Measurements from ENCODE around the gene CFL2.

Gene CFL2

GRCh38 chr14:34723867-34724266 is 9.5 kb upstream of the CFL2 start:
- Histone ChIP-seq H2AK5ac (ENCODE audit: low read length) (no peak overlapping the region), H3K4me2 (ENCODE audit: low read length) (no peak overlapping the region), H3K23ac (ENCODE audit: low read length) (no peak overlapping the region), H3K18ac (ENCODE audit: low read length) (no peak overlapping the region), H3K27ac (ENCODE audit: low read depth, low read length) (no peak overlapping the region), H3K79me2 (ENCODE audit: control insufficient read depth, insufficient read depth, low read length) (no peaks in the 10 kb centered on the region), H2BK5ac (ENCODE audit: low read length) (no peak overlapping the region), H4K8ac (ENCODE audit: low read depth, low read length) (no peak overlapping the region), H3K56ac (ENCODE audit: low read length) (no peak overlapping the region), H3K79me1 (ENCODE audit: low read length) (no peaks in the 10 kb centered on the region), H3K4me3 (ENCODE audit: low read length) (no peak overlapping the region), H3K36me3 (ENCODE audit: control insufficient read depth, insufficient read depth, low read length) (no peaks in the 10 kb centered on the region), H2BK120ac (ENCODE audit: low read depth, low read length) (no peak overlapping the region), H3K4me1 (ENCODE audit: control insufficient read depth, low read depth, low read length) (no peaks in the 10 kb centered on the region), H3K4ac (ENCODE audit: low read depth, low read length) (no peak overlapping the region), H4K5ac (ENCODE audit: low read length) (no peak overlapping the region), H2BK15ac (replicated peaks; ENCODE audit: low read depth) (no peak overlapping the region), H3K9ac (ENCODE audit: low read length) (no peak overlapping the region), H3K27me3 (ENCODE audit: insufficient read depth, low read length, poor library complexity) (no peaks in the 10 kb centered on the region)
- no CpG with 5 or more reads among the region's 3 CpGs for WGBS (ENCODE audit: extremely low coverage, insufficient coverage, low lambda C conversion rate)
- DNase-seq = no peak

GRCh38 chr14:34722723-34723545 is 8.5 kb upstream of the CFL2 start:
- no peaks in the 10 kb centered on the region for H3K27me3 ChIP-seq (ENCODE audit: insufficient read depth, low read length, poor library complexity)
- no peak overlapping the region for H2AK5ac ChIP-seq (ENCODE audit: low read length)
- no CpG with 5 or more reads among the region's 10 CpGs for WGBS (ENCODE audit: extremely low coverage, insufficient coverage, low lambda C conversion rate)
- no peak overlapping the region for H3K4me2 ChIP-seq (ENCODE audit: low read length)
- no peak overlapping the region for H4K5ac ChIP-seq (ENCODE audit: low read length)
- no peaks in the 10 kb centered on the region for H3K4me1 ChIP-seq (ENCODE audit: control insufficient read depth, low read depth, low read length)
- no peak overlapping the region for H3K4ac ChIP-seq (ENCODE audit: low read depth, low read length)
- no peak overlapping the region for H3K18ac ChIP-seq (ENCODE audit: low read length)
- H2BK5ac ChIP-seq (ENCODE audit: low read length) = no peak overlapping the region
- no peak overlapping the region for H4K8ac ChIP-seq (ENCODE audit: low read depth, low read length)
- H3K79me2 ChIP-seq (ENCODE audit: control insufficient read depth, insufficient read depth, low read length) = no peaks in the 10 kb centered on the region
- no peaks in the 10 kb centered on the region for H3K36me3 ChIP-seq (ENCODE audit: control insufficient read depth, insufficient read depth, low read length)
- no peak overlapping the region for H2BK120ac ChIP-seq (ENCODE audit: low read depth, low read length)
- H3K4me3 ChIP-seq (ENCODE audit: low read length) = no peak overlapping the region
- no peak overlapping the region for H3K56ac ChIP-seq (ENCODE audit: low read length)
- no peak overlapping the region for H3K9ac ChIP-seq (ENCODE audit: low read length)
- H3K27ac ChIP-seq (ENCODE audit: low read depth, low read length) = no peak overlapping the region
- no peak overlapping the region for H3K23ac ChIP-seq (ENCODE audit: low read length)
- DNase-seq = peak; percentile 62
- H3K79me1 ChIP-seq (ENCODE audit: low read length) = no peaks in the 10 kb centered on the region
- no peak overlapping the region for H2BK15ac ChIP-seq (replicated peaks; ENCODE audit: low read depth)

- no CpG with 5 or more reads among the region's 2 CpGs for WGBS (ENCODE audit: extremely low coverage, insufficient coverage, low lambda C conversion rate)
- no peak overlapping the region for H2AK5ac ChIP-seq (ENCODE audit: low read length)
- no peak overlapping the region for H3K56ac ChIP-seq (ENCODE audit: low read length)
- no peak for DNase-seq
- no peak overlapping the region for H2BK5ac ChIP-seq (ENCODE audit: low read length)
- H3K36me3 ChIP-seq (ENCODE audit: control insufficient read depth, insufficient read depth, low read length) = no peaks in the 10 kb centered on the region
- H3K79me1 ChIP-seq (ENCODE audit: low read length) = no peaks in the 10 kb centered on the region
- no peak overlapping the region for H3K4ac ChIP-seq (ENCODE audit: low read depth, low read length)
- H3K4me3 ChIP-seq (ENCODE audit: low read length) = no peak overlapping the region
- H4K8ac ChIP-seq (ENCODE audit: low read depth, low read length) = no peak overlapping the region
- no peak overlapping the region for H4K5ac ChIP-seq (ENCODE audit: low read length)
- no peak overlapping the region for H2BK15ac ChIP-seq (replicated peaks; ENCODE audit: low read depth)
- H2BK120ac ChIP-seq (ENCODE audit: low read depth, low read length) = no peak overlapping the region
- H3K9ac ChIP-seq (ENCODE audit: low read length) = no peak overlapping the region
- H3K27ac ChIP-seq (ENCODE audit: low read depth, low read length) = no peak overlapping the region
- no peak overlapping the region for H3K23ac ChIP-seq (ENCODE audit: low read length)
- no peaks in the 10 kb centered on the region for H3K79me2 ChIP-seq (ENCODE audit: control insufficient read depth, insufficient read depth, low read length)
- no peaks in the 10 kb centered on the region for H3K4me1 ChIP-seq (ENCODE audit: control insufficient read depth, low read depth, low read length)
- no peak overlapping the region for H3K4me2 ChIP-seq (ENCODE audit: low read length)
- H3K27me3 ChIP-seq (ENCODE audit: insufficient read depth, low read length, poor library complexity) = no peaks in the 10 kb centered on the region
- H3K18ac ChIP-seq (ENCODE audit: low read length) = no peak overlapping the region
Measured at GRCh38 chr14:34721129-34721528, 6.7 kb upstream of the CFL2 start.

DNA sequence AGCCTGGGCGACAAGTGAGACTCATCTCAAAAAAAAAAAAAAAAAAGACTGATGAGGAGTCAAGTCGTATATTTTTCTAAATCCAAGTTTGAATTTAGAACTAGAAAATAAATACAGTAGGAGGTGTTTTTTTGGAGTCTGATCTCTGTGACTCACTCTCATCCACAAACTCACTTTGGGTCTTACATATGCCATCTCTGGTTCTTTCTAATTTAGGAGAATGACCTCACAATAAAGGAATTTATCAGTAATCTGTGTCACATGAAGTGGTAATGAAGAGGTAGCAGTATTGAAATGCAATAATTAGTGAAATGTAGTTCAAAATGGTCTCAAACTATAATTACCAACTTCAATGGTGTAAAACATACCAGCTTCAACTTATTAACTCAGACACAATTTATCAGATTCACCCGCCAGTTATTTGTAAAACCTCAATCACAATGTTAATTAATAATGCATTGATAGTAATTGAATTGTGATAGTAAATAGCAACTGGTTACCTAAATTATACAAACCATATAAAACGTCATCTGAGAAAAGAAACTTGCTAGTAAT is 4.4 kb upstream of the CFL2 start:
- H3K56ac ChIP-seq (ENCODE audit: low read length) = no peak overlapping the region
- H3K23ac ChIP-seq (ENCODE audit: low read length) = no peak overlapping the region
- H3K79me1 ChIP-seq (ENCODE audit: low read length) = no peaks in the 10 kb centered on the region
- H3K18ac ChIP-seq (ENCODE audit: low read length) = no peak overlapping the region
- DNase-seq = peak; percentile 64
- no peaks in the 10 kb centered on the region for H3K4me1 ChIP-seq (ENCODE audit: control insufficient read depth, low read depth, low read length)
- no CpG with 5 or more reads among the region's 4 CpGs for WGBS (ENCODE audit: extremely low coverage, insufficient coverage, low lambda C conversion rate)
- no peaks in the 10 kb centered on the region for H3K27me3 ChIP-seq (ENCODE audit: insufficient read depth, low read length, poor library complexity)
- no peak overlapping the region for H3K27ac ChIP-seq (ENCODE audit: low read depth, low read length)
- no peak overlapping the region for H3K4me3 ChIP-seq (ENCODE audit: low read length)
- H3K4ac ChIP-seq (ENCODE audit: low read depth, low read length) = no peak overlapping the region
- H3K36me3 ChIP-seq (ENCODE audit: control insufficient read depth, insufficient read depth, low read length) = no peaks in the 10 kb centered on the region
- H3K9ac ChIP-seq (ENCODE audit: low read length) = no peak overlapping the region
- no peak overlapping the region for H4K5ac ChIP-seq (ENCODE audit: low read length)
- H4K8ac ChIP-seq (ENCODE audit: low read depth, low read length) = no peak overlapping the region
- no peak overlapping the region for H2BK120ac ChIP-seq (ENCODE audit: low read depth, low read length)
- no peak overlapping the region for H2BK15ac ChIP-seq (replicated peaks; ENCODE audit: low read depth)
- H2BK5ac ChIP-seq (ENCODE audit: low read length) = no peak overlapping the region
- H3K4me2 ChIP-seq (ENCODE audit: low read length) = no peak overlapping the region
- no peaks in the 10 kb centered on the region for H3K79me2 ChIP-seq (ENCODE audit: control insufficient read depth, insufficient read depth, low read length)
- no peak overlapping the region for H2AK5ac ChIP-seq (ENCODE audit: low read length)

- Histone ChIP-seq H3K79me1 (ENCODE audit: low read length) (peaks cover 5% of the 10 kb centered on the region), H3K4me3 (ENCODE audit: low read length) (no peak overlapping the region), H3K9ac (ENCODE audit: low read length) (peak overlapping the region; percentile 69), H3K4me2 (ENCODE audit: low read length) (no peak overlapping the region), H3K18ac (ENCODE audit: low read length) (no peak overlapping the region), H3K27me3 (ENCODE audit: insufficient read depth, low read length, poor library complexity) (no peaks in the 10 kb centered on the region), H2BK15ac (replicated peaks; ENCODE audit: low read depth) (no peak overlapping the region), H4K5ac (ENCODE audit: low read length) (no peak overlapping the region), H2BK5ac (ENCODE audit: low read length) (no peak overlapping the region), H3K23ac (ENCODE audit: low read length) (no peak overlapping the region), H4K8ac (ENCODE audit: low read depth, low read length) (no peak overlapping the region), H3K56ac (ENCODE audit: low read length) (peak overlapping the region; percentile 92), H3K27ac (ENCODE audit: low read depth, low read length) (no peak overlapping the region), H2AK5ac (ENCODE audit: low read length) (no peak overlapping the region), H3K79me2 (ENCODE audit: control insufficient read depth, insufficient read depth, low read length) (peaks cover 2% of the 10 kb centered on the region), H3K36me3 (ENCODE audit: control insufficient read depth, insufficient read depth, low read length) (no peaks in the 10 kb centered on the region), H2BK120ac (ENCODE audit: low read depth, low read length) (no peak overlapping the region), H3K4ac (ENCODE audit: low read depth, low read length) (no peak overlapping the region), H3K4me1 (ENCODE audit: control insufficient read depth, low read depth, low read length) (no peaks in the 10 kb centered on the region)
- DNase-seq = no peak
- no CpG with 5 or more reads among the region's 8 CpGs for WGBS (ENCODE audit: extremely low coverage, insufficient coverage, low lambda C conversion rate)
Measured at GRCh38 chr14:34715127-34715863, 902 bp upstream of the CFL2 start.
